DLD1 (cell line): ENCODE data around the gene PSMB9.
"Not testable (repeated sequence)": the region's sequence is repeated elsewhere in the genome, so short reads cannot be mapped to it uniquely, and the experiment has no call there.

Source experiments
- in situ Hi-C: cut with HindIII; loops from 2 replicates; pipeline ENCODE4 v1.10.0; 2017; ENCODE audit warnings: low sequenced_read_pairs

Gene PSMB9

GRCh38 chr6:32855467-32856174, 1.6 kb downstream of the PSMB9 start:
- in situ Hi-C loops: no loop called here

GRCh38 chr6:32857156-32857891, 3.3 kb downstream of the PSMB9 start:
- in situ Hi-C loops: no loop called here

- in situ Hi-C loops: no loop called here
These were observed 4.2 kb downstream of the PSMB9 start for GRCh38 chr6:32858194-32858593.

GRCh38 chr6:32860674-32861073, 6.7 kb downstream of the PSMB9 start:
- in situ Hi-C loops: no loop called here

- in situ Hi-C loops: no loop called here
These were observed 8.7 kb downstream of the PSMB9 start for GRCh38 chr6:32862725-32863124.

GRCh38 chr6:32865724-32866443, 11.9 kb downstream of the PSMB9 start:
- in situ Hi-C loops: no loop called here

- in situ Hi-C loops: no loop called here
These were observed 13.1 kb downstream of the PSMB9 start for GRCh38 chr6:32867022-32867477.

GRCh38 chr6:32867554-32868256, 13.7 kb downstream of the PSMB9 start:
- in situ Hi-C loops: no loop called here

GRCh38 chr6:32868257-32868788, 14.3 kb downstream of the PSMB9 start:
- in situ Hi-C loops: no loop called here

GRCh38 chr6:32873947-32874346, 20.0 kb downstream of the PSMB9 start:
- in situ Hi-C loops: not testable (repeated sequence)

GRCh38 chr6:32876603-32877002, 22.6 kb downstream of the PSMB9 start:
- in situ Hi-C loops: no loop called here

- in situ Hi-C loops: no loop called here
These were observed 25.7 kb downstream of the PSMB9 start for GRCh38 chr6:32879691-32880090.

- in situ Hi-C loops: not testable (repeated sequence)
These were observed 27.0 kb downstream of the PSMB9 start for GRCh38 chr6:32880962-32881361.

- in situ Hi-C loops: no loop called here
These were observed 28.9 kb downstream of the PSMB9 start for GRCh38 chr6:32882879-32883250.

- in situ Hi-C loops: no loop called here
These were observed 29.8 kb downstream of the PSMB9 start for GRCh38 chr6:32883789-32884188.

- in situ Hi-C loops: no loop called here
These were observed 31.8 kb downstream of the PSMB9 start for GRCh38 chr6:32885698-32886286.

- in situ Hi-C loops: no loop called here
These were observed 32.8 kb downstream of the PSMB9 start for GRCh38 chr6:32886681-32887383.

- in situ Hi-C loops: no loop called here
These were observed 33.6 kb downstream of the PSMB9 start for GRCh38 chr6:32887616-32888015.

- in situ Hi-C loops: no loop called here
These were observed 34.6 kb downstream of the PSMB9 start for GRCh38 chr6:32888576-32888975.

GRCh38 chr6:32889533-32889932, 35.5 kb downstream of the PSMB9 start:
- in situ Hi-C loops: no loop called here
